Memory B cell (primary cell): ENCODE results near the gene SCN4A.

Experiments
- ATAC-seq: fragments of 150-1000 bp; cut with Tn5 transposase; 2 replicates; pipeline ENCODE4 v1.10.0; 2021; ENCODE audit warnings: low read depth, mild to moderate bottlenecking, moderate library complexity
- DNase-seq, 2 donors: peaks; one replicate each; pipeline ENCODE4 v3.0.0; 2022; ENCODE audit warnings: low spot score in 2 of 2
- H3K27ac Mint-ChIP-seq: one replicate; pipeline ENCODE4 v1.8.0; 2022; ENCODE audit warnings: mild to moderate bottlenecking, moderate library complexity, mixed read lengths
- H3K27me3 Mint-ChIP-seq: one replicate; pipeline ENCODE4 v1.8.0; 2022; ENCODE audit warnings: mixed read lengths
- H3K36me3 Mint-ChIP-seq: one replicate; pipeline ENCODE4 v1.8.0; 2022; ENCODE audit warnings: mild to moderate bottlenecking, mixed read lengths
- H3K4me1 Mint-ChIP-seq: one replicate; pipeline ENCODE4 v1.8.0; 2022; ENCODE audit warnings: mixed read lengths
- H3K4me3 Mint-ChIP-seq: one replicate; pipeline ENCODE4 v1.8.0; 2022; ENCODE audit warnings: mild to moderate bottlenecking, moderate library complexity, mixed read lengths
- H3K9me3 Mint-ChIP-seq: one replicate; pipeline ENCODE4 v1.8.0; 2022; ENCODE audit warnings: mixed read lengths

The SCN4A gene

GRCh38 chr17:64005734-64006167 is 33.0 kb upstream of the SCN4A start:
- DNase-seq (no peak), ATAC-seq (no peak)
- H3K27ac Mint-ChIP-seq, result no peak overlapping the region
- H3K4me1 Mint-ChIP-seq, result peaks cover 16% of the 10 kb centered on the region
- H3K36me3 Mint-ChIP-seq, result peaks cover 30% of the 10 kb centered on the region
- H3K27me3 Mint-ChIP-seq, result no peaks in the 10 kb centered on the region
- no peaks in the 10 kb centered on the region for H3K9me3 Mint-ChIP-seq
- no peak overlapping the region for H3K4me3 Mint-ChIP-seq

DNA sequence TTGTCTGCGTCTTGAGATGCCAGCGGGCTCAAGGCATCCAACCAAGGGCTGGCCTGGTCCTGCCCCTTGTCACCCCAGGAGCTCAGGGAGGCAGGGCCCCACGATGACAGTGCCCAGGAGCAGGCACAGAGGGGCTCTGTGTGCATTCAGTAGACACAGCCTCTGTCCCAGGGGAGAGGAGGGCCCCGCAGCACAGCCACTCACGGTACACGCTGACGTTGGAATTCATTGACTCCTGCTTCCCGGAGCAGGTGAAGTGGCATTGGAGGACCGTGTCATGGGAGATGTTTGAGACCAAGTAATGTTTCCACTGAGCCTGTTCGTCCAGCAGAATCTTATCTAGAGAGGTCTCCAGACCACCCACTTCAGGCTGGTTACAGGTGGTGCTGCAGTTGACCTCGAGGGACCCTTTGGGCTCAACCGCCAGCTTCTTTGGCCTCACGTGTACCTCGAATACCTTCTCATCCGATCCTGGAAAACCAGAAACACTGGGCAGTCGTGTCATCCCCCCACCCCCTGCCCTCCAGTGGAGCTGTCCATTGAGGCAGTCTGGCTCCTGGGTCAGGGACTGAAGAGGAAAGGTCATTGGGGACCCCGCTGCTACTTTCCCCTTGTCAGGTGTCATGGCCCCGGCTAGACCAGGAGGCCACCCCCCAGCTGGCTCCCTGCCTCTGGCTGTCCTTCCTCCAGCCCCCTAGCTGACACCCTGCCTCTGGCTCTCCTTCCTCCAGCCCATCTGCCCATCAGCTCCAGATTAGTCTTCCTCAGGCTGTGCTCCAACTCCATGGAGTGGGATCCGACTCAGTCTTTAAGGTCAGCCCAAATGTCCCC is 32.4 kb upstream of the SCN4A start:
- peaks cover 29% of the 10 kb centered on the region for H3K36me3 Mint-ChIP-seq
- H3K27me3 Mint-ChIP-seq, result no peaks in the 10 kb centered on the region
- H3K4me3 Mint-ChIP-seq, result no peak overlapping the region
- H3K4me1 Mint-ChIP-seq, result peaks cover 14% of the 10 kb centered on the region
- DNase-seq (no peak), ATAC-seq (no peak)
- no peaks in the 10 kb centered on the region for H3K9me3 Mint-ChIP-seq
- H3K27ac Mint-ChIP-seq, result no peak overlapping the region

DNA sequence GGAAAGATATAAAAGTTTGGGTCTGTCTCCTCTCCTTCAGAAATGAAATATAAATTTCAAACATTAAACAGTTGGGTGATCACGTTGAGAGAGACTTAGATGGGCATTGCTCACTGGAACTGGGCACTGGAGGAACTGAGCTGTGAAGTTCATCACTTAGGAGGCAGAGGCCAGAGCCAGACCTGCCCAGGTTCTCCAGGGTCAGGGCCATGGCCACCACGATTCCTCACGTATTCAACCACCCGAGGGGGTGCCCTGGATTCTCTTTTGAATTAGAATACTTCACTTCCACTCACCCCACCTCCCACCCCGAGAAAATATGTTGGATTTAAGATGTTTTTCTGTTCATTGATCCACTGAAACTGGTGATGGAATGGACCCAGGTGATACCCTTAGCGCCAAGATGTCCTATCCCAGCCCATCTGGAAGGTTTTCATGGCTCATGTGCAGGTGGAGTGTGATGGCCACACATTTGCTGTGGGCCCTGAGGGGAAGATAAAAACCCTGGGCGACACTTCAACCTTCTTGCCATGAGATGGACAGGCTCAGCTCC is 31.6 kb upstream of the SCN4A start:
- Mint-ChIP-seq H3K4me3 (no peak overlapping the region), H3K9me3 (no peaks in the 10 kb centered on the region), H3K27me3 (peaks cover 6% of the 10 kb centered on the region), H3K4me1 (peaks cover 15% of the 10 kb centered on the region), H3K36me3 (peaks cover 25% of the 10 kb centered on the region), H3K27ac (no peak overlapping the region)
- DNase-seq (no peak), ATAC-seq (no peak)

- H3K9me3 Mint-ChIP-seq, result no peaks in the 10 kb centered on the region
- peaks cover 16% of the 10 kb centered on the region for H3K4me1 Mint-ChIP-seq
- no peak overlapping the region for H3K27ac Mint-ChIP-seq
- DNase-seq (no peak), ATAC-seq (no peak)
- H3K27me3 Mint-ChIP-seq, result peaks cover 10% of the 10 kb centered on the region
- H3K36me3 Mint-ChIP-seq, result peaks cover 25% of the 10 kb centered on the region
- no peak overlapping the region for H3K4me3 Mint-ChIP-seq
Measured at GRCh38 chr17:64003526-64004121, 30.9 kb upstream of the SCN4A start.

DNA sequence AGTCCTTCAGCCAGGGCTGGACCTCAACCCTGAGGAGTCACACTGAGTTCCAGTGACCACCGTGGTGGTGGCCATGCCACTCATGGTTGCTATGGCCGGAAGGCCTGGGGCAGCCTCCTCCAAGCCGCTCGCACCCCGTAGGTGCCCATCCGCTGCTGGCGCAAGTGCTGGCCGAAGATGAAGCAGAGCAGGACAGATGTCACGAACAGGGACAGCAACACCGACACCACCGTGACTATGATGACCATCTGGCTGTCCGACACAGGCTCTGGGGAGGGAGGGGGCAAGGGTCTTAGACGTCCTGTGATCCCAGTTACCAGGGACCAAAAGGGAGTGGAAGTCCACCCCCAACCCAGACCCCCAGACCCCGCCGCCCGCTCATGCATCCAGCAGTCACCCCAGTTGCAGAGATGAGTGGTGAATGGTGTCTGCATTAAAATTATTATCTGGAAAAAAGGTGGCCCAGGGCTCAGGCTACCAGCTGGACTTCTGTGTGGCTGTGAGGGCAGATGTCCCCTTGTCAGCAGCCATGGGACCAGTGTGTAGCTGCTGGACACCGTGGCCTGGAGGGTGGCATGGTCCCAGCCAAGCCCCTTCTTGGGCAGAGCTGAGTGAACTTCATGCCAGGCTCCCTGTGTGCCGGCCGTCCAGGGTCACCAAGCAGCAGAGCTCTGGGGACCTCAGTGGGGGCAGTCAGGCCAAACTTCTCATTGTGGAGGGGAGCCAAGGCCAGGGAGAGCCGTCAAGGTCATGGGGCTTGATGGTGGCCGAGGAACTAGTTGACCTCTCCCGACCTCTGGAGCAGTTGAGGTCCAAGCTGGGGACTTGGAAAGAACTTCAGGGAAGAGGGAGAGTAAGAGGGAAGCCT is 30.2 kb upstream of the SCN4A start:
- Mint-ChIP-seq H3K27me3 (peaks cover 11% of the 10 kb centered on the region), H3K36me3 (peaks cover 23% of the 10 kb centered on the region), H3K4me1 (peaks cover 19% of the 10 kb centered on the region), H3K4me3 (no peak overlapping the region), H3K9me3 (no peaks in the 10 kb centered on the region), H3K27ac (no peak overlapping the region)
- DNase-seq (no peak), ATAC-seq (no peak)

GRCh38 chr17:64001763-64002529 is 29.2 kb upstream of the SCN4A start:
- no peak for DNase-seq
- H3K27ac Mint-ChIP-seq, result no peak overlapping the region
- H3K9me3 Mint-ChIP-seq, result no peaks in the 10 kb centered on the region
- H3K4me3 Mint-ChIP-seq, result no peak overlapping the region
- H3K4me1 Mint-ChIP-seq, result peaks cover 22% of the 10 kb centered on the region
- H3K36me3 Mint-ChIP-seq, result peaks cover 23% of the 10 kb centered on the region
- peaks cover 12% of the 10 kb centered on the region for H3K27me3 Mint-ChIP-seq
- ATAC-seq, result no peak

DNA sequence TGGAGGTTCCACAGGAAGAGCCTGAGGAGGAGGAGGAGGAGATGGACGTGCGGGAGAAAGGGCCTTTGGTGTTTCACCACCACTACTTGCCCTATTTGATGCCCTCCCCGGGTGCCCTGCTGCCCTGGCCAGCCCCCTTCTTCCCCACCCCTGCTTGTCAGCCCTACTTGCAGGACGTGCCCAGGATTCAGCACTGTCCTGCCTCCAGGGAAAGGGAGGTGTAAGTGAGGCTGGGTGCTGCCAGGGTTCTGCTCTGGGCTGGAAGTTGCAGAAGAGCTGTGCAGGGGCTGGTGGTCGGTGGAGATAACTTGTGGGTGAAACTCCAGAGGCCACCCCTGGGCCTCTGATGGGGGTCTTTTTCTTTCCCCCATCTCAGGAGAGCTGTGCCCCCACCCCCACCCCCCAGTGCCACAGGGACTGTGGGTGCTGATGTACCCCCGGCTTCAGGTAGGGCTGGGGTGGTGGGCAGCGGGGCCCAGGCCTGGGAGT is 28.4 kb upstream of the SCN4A start:
- Mint-ChIP-seq H3K4me3 (no peak overlapping the region), H3K27me3 (peaks cover 12% of the 10 kb centered on the region), H3K27ac (no peak overlapping the region), H3K9me3 (no peaks in the 10 kb centered on the region), H3K4me1 (peaks cover 22% of the 10 kb centered on the region), H3K36me3 (peaks cover 23% of the 10 kb centered on the region)
- no peak for ATAC-seq
- no peak for DNase-seq

DNA sequence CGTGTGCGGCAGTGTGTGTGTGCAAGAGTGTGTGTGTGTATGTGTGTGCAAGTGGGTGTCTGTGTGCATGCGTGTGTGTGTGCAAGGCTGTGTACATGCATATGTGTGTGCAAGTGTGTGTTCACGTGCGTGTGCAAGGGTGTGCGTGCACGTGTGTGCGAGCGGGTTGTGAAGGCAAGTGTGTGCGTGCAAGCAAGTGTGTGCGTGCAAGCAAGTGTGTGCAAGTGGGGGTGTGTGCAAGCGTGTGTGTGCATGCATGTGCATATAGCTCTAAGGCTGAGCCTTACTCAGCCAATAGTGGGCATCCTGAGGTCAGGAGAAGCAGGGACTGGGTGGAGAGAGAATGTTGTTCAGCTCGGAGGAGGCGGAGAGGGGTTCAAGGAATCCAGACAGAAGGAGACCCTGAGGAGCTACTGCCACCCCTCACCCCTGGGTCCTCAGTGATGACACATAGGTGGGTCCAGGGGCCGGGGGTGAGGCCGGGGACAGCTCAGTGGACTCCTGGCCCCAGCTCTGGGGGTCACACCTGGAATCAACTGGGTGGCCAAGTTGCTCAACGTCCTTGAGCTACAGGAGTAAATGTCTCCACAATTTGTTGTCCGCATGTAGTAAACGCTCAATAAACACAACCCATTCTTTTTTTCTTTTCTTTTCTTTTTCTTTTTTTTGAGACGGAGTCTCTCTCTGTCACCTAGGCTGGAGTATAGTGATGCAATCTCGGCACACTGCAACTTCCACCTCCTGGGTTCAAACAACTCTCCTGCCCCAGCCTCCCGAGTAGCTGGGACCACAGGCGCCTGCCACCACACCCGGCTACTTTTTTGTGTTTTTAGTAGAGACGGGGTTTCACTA is 27.2 kb upstream of the SCN4A start:
- Mint-ChIP-seq H3K4me1 (peaks cover 18% of the 10 kb centered on the region), H3K27ac (peak overlapping the region; percentile 38), H3K9me3 (no peaks in the 10 kb centered on the region), H3K4me3 (no peak overlapping the region), H3K36me3 (peaks cover 14% of the 10 kb centered on the region), H3K27me3 (peaks cover 12% of the 10 kb centered on the region)
- no peak for ATAC-seq
- DNase-seq, result no peak

GRCh38 chr17:63998721-63999679 is 26.3 kb upstream of the SCN4A start:
- H3K27me3 Mint-ChIP-seq, result peaks cover 12% of the 10 kb centered on the region
- no peaks in the 10 kb centered on the region for H3K9me3 Mint-ChIP-seq
- DNase-seq (no peak), ATAC-seq (peak; percentile 42)
- peaks cover 18% of the 10 kb centered on the region for H3K4me1 Mint-ChIP-seq
- peaks cover 11% of the 10 kb centered on the region for H3K36me3 Mint-ChIP-seq
- peak overlapping the region; percentile 87 for H3K4me3 Mint-ChIP-seq
- H3K27ac Mint-ChIP-seq, result no peak overlapping the region

DNA sequence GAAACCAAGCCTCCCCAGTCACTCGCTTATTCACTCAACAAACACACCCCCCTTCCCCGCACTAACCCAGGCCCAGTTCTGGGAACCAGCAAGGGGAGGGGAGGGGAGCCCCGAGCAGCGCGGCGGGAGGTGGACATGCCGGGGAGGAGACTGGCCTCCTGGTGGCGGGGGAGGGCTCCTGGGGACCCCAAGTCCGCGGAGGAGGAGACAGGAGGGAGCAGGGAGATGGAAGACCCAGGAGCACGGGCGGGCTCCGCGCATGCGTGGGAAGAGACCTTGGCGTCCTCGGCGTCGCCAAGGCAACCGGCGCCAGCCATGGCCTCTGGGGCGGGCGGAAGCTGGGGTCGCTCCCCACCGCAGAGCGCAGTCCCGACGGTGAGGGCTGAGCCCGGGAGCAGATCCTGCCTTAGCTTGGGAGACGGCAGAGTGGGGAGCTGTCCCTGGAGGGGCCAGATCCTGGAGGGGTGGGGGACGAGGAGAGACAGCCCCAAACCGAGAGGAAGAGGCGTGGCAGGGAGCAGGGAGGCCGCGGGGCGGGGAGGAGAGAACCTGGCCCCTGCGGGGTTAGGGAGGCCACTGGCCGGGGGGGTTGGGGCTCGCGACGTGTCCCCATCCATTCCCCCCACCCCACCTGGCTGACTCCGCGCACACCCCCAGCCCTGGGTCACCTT is 25.5 kb upstream of the SCN4A start, which contains the start of gene PRR29:
Gene PRR29, plus strand, starts transcription at position 302 of the 671 bp plus-strand sequence. Its CDS starts 14 bp downstream, at position 316.
- Mint-ChIP-seq H3K4me3 (peak within 1 kb of the TSS; percentile 93), H3K27me3 (peaks cover 12% of the 10 kb centered on the region), H3K9me3 (no peaks in the 10 kb centered on the region), H3K27ac (peak within 1 kb of the TSS; percentile 41), H3K36me3 (peaks cover 3% of the 10 kb centered on the region), H3K4me1 (peaks cover 23% of the 10 kb centered on the region)
- peak; percentile 73 for ATAC-seq
- DNase-seq, result peak; percentile 53 to 68

DNA sequence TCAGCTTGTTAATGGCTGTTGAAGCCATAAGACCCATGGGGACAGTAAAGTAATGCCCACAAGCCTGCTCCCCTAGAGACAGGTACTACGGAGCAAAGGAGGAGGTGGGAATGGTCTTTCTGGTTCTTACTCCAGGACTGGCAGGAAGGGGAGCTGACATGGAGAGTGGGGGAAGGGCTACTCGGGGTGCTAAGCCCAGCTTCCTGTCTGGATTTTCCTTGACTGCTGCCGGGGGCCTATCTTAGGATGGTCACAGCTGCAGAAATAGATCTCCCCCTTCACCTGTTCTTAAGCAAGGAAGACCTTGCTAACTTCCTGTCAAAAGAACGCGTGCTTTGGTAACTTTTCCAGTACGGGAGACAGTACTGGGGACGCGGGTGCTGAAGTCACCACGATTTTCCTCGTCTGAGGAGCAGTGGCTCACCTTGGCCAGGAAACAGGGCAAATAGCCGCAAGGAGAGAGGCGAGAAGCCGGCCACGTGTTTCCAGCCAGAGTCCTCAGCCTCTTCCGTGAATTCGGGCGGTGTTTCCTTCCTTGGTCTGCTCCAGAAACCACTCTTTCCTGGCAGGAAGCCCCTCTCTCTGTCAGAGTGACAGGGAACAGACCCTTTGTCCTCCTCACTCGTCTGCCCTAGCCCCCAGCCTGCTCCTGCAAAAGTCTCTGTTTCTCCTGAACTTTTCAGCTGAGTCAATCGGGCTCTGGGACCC is 24.8 kb upstream of the SCN4A start:
- ATAC-seq (no peak), DNase-seq (no peak)
- peak overlapping the region; percentile 93 for H3K4me3 Mint-ChIP-seq
- H3K27ac Mint-ChIP-seq, result peak overlapping the region; percentile 41
- no peaks in the 10 kb centered on the region for H3K9me3 Mint-ChIP-seq
- H3K27me3 Mint-ChIP-seq, result peaks cover 15% of the 10 kb centered on the region
- H3K4me1 Mint-ChIP-seq, result peaks cover 27% of the 10 kb centered on the region
- no peaks in the 10 kb centered on the region for H3K36me3 Mint-ChIP-seq
